Omental fat pad (tissue), 4 donors: ENCODE data around the gene CPNE8. TPM values are rescaled to one million over a fixed set of nuclear protein-coding genes. Genes with fewer than 3 reads are reported as not detected.

ENCODE experiments used
- ATAC-seq: fragments of 150-250 bp; one replicate; pipeline ENCODE4 v1.9.1; 2016; ENCODE audit warnings: mild to moderate bottlenecking, moderate library complexity; ENCODE audit not compliant: low FRiP score
- DNase-seq: peaks from one replicate; pipeline ENCODE4 v3.0.0-alpha.2; 2019; ENCODE audit warnings: low spot score
- total RNA-seq, 4 donors: library from RNA; depleted of rRNA; stranded (reverse); fragments of >200 nt; gene quantifications; one replicate each; pipeline ENCODE4 v1.1.0, GENCODE V29; 2016
- TF ChIP-seq, protein P1 (sequence below), 3 donors: fragments of 450-650 bp; IDR thresholded peaks; one replicate each; pipeline ENCODE4 v1.5.1; 2016 to 2017; ENCODE audit warnings: antibody characterized with exemption in 3 of 3, mild to moderate bottlenecking in 3 of 3, moderate library complexity in 2 of 3

CPNE8 gene
- total RNA-seq, 4 donors from 2014 or later: 16.3 to 42.8 (median 27.3) TPM

DNA sequence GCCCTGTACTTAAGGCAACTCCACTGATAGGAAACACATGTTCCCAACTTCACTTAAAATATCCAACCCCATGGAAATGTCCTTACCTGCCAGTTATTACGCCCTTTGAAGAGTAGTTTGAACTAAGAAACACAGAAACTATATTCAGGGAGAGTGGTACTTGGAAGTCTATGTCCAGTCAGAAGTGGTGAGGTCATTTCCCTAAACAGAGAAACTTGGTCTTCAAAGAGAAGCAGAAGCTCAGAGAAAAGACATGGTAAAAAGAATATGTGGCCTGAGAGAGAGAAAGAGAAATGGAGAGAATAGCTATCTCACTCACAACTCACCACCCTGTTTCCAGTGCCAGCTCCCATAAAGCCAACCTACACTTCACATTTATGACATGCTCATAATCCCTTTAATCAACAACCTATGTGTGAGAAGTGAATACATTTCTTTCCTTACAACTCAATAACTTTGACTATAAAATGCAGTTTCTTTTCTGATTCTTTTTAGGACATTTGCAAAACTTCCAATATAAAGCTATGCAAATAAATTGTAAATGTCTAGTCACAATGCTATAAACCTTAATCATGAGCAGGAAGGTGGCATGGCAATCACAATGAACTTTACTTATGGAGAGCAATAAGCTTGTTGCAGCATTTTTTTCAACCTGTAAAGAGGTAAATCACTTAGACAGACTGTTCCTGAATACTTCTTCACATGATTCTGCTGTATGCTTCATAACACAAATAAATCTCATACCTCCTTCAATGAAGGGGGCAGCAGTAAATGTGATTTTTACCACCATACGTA is 67.1 kb downstream of the CPNE8 start:
- no peak for DNase-seq
- ATAC-seq: no peak
- TF ChIP-seq, protein P1, sequence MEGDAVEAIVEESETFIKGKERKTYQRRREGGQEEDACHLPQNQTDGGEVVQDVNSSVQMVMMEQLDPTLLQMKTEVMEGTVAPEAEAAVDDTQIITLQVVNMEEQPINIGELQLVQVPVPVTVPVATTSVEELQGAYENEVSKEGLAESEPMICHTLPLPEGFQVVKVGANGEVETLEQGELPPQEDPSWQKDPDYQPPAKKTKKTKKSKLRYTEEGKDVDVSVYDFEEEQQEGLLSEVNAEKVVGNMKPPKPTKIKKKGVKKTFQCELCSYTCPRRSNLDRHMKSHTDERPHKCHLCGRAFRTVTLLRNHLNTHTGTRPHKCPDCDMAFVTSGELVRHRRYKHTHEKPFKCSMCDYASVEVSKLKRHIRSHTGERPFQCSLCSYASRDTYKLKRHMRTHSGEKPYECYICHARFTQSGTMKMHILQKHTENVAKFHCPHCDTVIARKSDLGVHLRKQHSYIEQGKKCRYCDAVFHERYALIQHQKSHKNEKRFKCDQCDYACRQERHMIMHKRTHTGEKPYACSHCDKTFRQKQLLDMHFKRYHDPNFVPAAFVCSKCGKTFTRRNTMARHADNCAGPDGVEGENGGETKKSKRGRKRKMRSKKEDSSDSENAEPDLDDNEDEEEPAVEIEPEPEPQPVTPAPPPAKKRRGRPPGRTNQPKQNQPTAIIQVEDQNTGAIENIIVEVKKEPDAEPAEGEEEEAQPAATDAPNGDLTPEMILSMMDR (IDR thresholded peaks at IDR 0.05): no peak

GRCh38 chr12:38831715-38832114 is 73.7 kb downstream of the CPNE8 start:
- DNase-seq: no peak
- TF ChIP-seq, protein P1 (IDR thresholded peaks at IDR 0.05): no peak
- ATAC-seq: no peak

DNA sequence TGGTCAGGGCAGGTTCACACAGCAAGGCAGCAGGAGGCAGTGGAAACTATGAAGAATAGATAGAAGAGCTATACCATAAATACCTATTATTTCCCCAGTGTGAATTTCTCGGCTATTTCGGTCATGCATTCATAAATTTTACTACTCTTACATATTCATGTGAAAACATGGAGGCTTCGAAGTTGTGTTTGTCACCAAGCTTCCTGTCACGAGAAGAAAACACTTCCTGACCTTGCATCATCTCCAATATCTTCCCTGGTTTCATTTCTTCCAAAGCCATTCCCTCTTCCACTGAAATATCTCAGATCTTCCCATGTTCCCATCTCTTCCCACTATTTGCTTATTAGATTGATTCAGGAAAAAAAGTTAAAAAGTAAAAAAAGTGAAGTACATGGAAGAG is 80.4 kb downstream of the CPNE8 start:
- ATAC-seq: no peak
- TF ChIP-seq, protein P1 (IDR thresholded peaks at IDR 0.05): no peak
- DNase-seq: no peak

DNA sequence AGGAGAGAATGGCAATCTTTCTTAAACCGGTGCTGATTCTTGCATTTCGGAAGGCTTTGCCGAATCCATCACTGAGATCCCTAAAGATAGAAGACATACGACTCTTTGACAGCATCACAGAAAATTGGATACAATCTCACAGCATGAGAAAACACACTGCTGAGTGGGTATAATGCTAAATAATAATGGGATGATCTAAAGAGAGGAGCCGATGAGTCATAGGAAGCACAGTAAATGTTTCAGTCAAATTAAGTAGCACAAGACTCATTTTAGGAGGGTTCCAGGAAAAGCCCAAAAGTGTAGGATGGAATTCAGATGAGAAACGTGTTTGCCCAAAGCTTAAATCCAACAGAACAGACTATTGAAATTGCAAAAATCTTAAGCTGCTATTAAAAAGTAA is 81.7 kb downstream of the CPNE8 start:
- no peak for DNase-seq
- ATAC-seq: no peak
- TF ChIP-seq, protein P1 (IDR thresholded peaks at IDR 0.05): no peak

- TF ChIP-seq, protein P1 (IDR thresholded peaks at IDR 0.05): no peak
- DNase-seq (no peak), ATAC-seq (no peak)
Measured at GRCh38 chr12:38823314-38823713, 82.1 kb downstream of the CPNE8 start.

DNA sequence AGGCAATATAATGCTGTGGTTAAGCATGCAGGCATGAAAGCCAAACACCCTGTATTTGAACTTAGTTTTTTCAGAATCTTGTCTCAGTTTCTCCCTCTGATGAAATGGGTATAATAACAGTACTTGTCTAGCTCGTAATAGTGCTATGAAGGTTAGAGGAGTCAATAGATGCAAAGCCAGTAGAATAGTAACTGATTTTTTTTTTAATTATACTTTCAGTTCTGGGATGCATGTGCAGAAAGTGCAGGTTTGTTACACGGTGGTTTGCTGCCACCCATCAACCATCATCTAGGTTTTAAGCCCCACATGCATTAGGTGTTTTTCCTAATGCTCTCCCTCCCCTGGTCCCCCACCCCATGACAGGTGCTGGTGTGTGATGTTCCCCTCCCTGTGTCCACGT is 87.4 kb downstream of the CPNE8 start:
- TF ChIP-seq, protein P1 (IDR thresholded peaks at IDR 0.05): no peak
- no peak for DNase-seq
- ATAC-seq: no peak

DNA sequence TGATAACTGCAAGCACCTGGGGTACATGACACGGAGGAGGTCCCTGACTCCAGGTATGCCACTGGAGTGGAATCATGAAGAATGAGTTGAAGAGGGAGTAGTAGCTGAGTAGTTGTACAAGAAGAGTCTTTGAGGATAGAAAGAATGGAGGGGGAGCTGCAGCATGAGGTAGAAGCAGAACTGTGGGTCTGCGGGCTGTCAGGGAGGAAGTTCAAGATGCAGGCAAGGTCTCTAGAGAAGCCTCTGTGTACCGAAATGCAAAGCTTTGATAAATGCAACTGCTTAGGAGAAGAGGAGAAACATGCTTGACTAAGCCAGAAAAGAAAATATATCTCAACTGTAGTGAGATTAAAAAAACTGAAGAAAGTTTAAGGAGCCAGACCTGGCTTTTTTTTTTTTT is 91.5 kb downstream of the CPNE8 start:
- ATAC-seq: no peak
- TF ChIP-seq, protein P1 (IDR thresholded peaks at IDR 0.05): no peak
- no peak for DNase-seq
